DOHH2 (cell line): ENCODE measurements around the gene AKAP7.

Source experiments
- H3F3A ChIP-seq: fragments of 200-600 bp; sonication (generic), shearing (Covaris generic); 2 replicates; pipeline ENCODE4 v1.6.0; 2016; ENCODE audit warnings: antibody characterized with exemption, mild to moderate bottlenecking; ENCODE audit not compliant: control insufficient read depth, insufficient read depth
- H3K27ac ChIP-seq: fragments of 200-600 bp; sonication (generic); 2 replicates; pipeline ENCODE4 v1.5.1; 2014; ENCODE audit warnings: low read depth, mild to moderate bottlenecking, low read length, moderate library complexity
- H3K27me3 ChIP-seq: fragments of 200-600 bp; sonication (generic); 2 replicates; pipeline ENCODE4 v1.6.1; 2014; ENCODE audit warnings: mild to moderate bottlenecking, low read length, mixed read lengths; ENCODE audit not compliant: control insufficient read depth
- H3K36me3 ChIP-seq: fragments of 200-600 bp; sonication (generic); 2 replicates; pipeline ENCODE4 v1.6.1; 2014; ENCODE audit warnings: mild to moderate bottlenecking, low read length, moderate library complexity, mixed read lengths; ENCODE audit not compliant: control insufficient read depth
- H3K4me1 ChIP-seq: fragments of 200-600 bp; sonication (generic); 2 replicates; pipeline ENCODE4 v1.6.1; 2014; ENCODE audit warnings: mild to moderate bottlenecking, low read length, mixed read lengths; ENCODE audit not compliant: control insufficient read depth
- H3K4me2 ChIP-seq: fragments of 200-600 bp; sonication (generic); 2 replicates; pipeline ENCODE4 v1.6.0; 2014; ENCODE audit warnings: mild to moderate bottlenecking, low read length, moderate library complexity
- H3K4me3 ChIP-seq: fragments of 200-600 bp; sonication (generic); 2 replicates; pipeline ENCODE4 v1.5.1; 2014; ENCODE audit warnings: mild to moderate bottlenecking, low read length, mixed read lengths
- H3K79me2 ChIP-seq: fragments of 200-600 bp; sonication (generic); 2 replicates; pipeline ENCODE4 v1.6.1; 2014; ENCODE audit warnings: mild to moderate bottlenecking, low read length, mixed read lengths; ENCODE audit not compliant: control insufficient read depth
- H3K9me2 ChIP-seq: fragments of 200-600 bp; sonication (generic); replicated peaks from 2 replicates; pipeline ENCODE4 v1.6.1; 2014; ENCODE audit warnings: mild to moderate bottlenecking, low read length, mixed read lengths; ENCODE audit not compliant: control insufficient read depth
- H3K9me3 ChIP-seq: fragments of 200-600 bp; sonication (generic); 2 replicates; pipeline ENCODE4 v1.6.1; 2014; ENCODE audit warnings: antibody characterized with exemption, low read length, mixed read lengths; ENCODE audit not compliant: control insufficient read depth, insufficient read depth
- H4K20me1 ChIP-seq: fragments of 200-600 bp; sonication (generic); 2 replicates; pipeline ENCODE4 v1.6.0; 2014; ENCODE audit warnings: low read depth, mild to moderate bottlenecking, antibody characterized with exemption, low read length, moderate library complexity; ENCODE audit not compliant: control insufficient read depth, insufficient read depth
- EZH2phosphoT487 ChIP-seq: fragments of 200-600 bp; sonication (generic); IDR thresholded peaks from 2 replicates; pipeline ENCODE4 v1.6.1; 2017; ENCODE audit warnings: borderline replicate concordance, mild to moderate bottlenecking, antibody characterized with exemption, low read length, moderate library complexity, mixed read lengths
- TF ChIP-seq, protein P1 (sequence below): fragments of 200-600 bp; sonication (generic); IDR thresholded peaks from one replicate; pipeline ENCODE4 v1.5.1; 2014; ENCODE audit warnings: antibody characterized with exemption, mild to moderate bottlenecking, low read depth, low read length; ENCODE audit not compliant: poor library complexity, severe bottlenecking

The AKAP7 gene

GRCh38 chr6:131231891-131232290 lies 96.6 kb downstream of the AKAP7 start:
- Histone ChIP-seq H3K9me2 (no peaks in the 10 kb centered on the region), H3K4me3 (no peak overlapping the region), H3F3A (no peaks in the 10 kb centered on the region), H3K27me3 (no peaks in the 10 kb centered on the region), H3K79me2 (no peaks in the 10 kb centered on the region), H4K20me1 (no peaks in the 10 kb centered on the region), H3K4me2 (no peak overlapping the region), H3K4me1 (no peaks in the 10 kb centered on the region), H3K36me3 (no peaks in the 10 kb centered on the region), H3K9me3 (no peaks in the 10 kb centered on the region), H3K27ac (no peak overlapping the region)
- TF ChIP-seq, protein P1, sequence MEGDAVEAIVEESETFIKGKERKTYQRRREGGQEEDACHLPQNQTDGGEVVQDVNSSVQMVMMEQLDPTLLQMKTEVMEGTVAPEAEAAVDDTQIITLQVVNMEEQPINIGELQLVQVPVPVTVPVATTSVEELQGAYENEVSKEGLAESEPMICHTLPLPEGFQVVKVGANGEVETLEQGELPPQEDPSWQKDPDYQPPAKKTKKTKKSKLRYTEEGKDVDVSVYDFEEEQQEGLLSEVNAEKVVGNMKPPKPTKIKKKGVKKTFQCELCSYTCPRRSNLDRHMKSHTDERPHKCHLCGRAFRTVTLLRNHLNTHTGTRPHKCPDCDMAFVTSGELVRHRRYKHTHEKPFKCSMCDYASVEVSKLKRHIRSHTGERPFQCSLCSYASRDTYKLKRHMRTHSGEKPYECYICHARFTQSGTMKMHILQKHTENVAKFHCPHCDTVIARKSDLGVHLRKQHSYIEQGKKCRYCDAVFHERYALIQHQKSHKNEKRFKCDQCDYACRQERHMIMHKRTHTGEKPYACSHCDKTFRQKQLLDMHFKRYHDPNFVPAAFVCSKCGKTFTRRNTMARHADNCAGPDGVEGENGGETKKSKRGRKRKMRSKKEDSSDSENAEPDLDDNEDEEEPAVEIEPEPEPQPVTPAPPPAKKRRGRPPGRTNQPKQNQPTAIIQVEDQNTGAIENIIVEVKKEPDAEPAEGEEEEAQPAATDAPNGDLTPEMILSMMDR = no peak
- TF ChIP-seq EZH2phosphoT487 = no peak

DNA sequence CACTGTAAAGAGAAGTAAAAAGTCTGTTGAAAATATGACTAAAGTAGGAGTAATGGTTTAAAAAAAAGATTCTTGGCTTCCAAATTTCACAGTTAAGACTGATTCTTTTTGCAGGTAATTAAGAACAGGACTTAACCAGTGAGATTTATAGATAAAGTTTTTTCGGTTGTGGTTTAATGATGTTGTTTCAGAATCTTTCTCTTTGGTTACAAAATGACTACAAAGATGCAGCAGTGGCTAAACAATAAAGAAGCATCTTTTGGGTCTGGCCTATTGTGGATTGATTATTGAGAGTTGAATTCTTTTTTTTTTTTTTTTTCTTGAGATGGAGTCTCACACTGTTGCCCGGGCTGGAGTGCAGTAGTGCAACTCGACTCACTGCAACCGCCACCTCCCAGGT lies 109.7 kb downstream of the AKAP7 start:
- Histone ChIP-seq H3K27me3 (peaks cover under 1% of the 10 kb centered on the region; the same call in 1 of the 2 replicates), H3K4me3 (no peak overlapping the region), H3K9me3 (no peaks in the 10 kb centered on the region), H3K36me3 (no peaks in the 10 kb centered on the region), H3K9me2 (no peaks in the 10 kb centered on the region), H3K27ac (no peak overlapping the region), H3F3A (no peaks in the 10 kb centered on the region), H3K79me2 (no peaks in the 10 kb centered on the region), H4K20me1 (no peaks in the 10 kb centered on the region), H3K4me2 (no peak overlapping the region), H3K4me1 (peaks cover 2% of the 10 kb centered on the region)
- no peak for TF ChIP-seq EZH2phosphoT487
- TF ChIP-seq, protein P1 = no peak

DNA sequence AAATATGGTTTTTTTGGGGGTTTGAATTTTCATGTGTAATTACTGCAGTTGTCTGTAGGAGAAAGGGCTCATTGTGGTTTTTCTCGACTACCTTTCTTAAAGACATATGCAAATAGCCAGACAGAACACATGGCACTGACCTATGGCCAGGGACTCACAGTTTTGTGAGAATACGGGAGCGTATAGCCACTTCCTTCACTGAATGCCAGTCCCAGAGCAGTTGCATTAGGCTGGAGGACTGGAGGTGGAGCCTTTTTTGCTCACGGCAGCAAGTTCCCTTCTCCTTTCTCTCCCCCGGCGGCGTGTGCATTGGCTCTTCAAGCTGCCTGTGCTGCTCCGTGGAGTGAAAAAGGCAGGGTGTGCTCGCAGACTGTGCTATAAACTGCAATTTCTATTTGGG lies 114.9 kb downstream of the AKAP7 start:
- peaks cover 8% of the 10 kb centered on the region for H3K4me1 ChIP-seq
- no peaks in the 10 kb centered on the region for H3K9me2 ChIP-seq
- no peak for TF ChIP-seq EZH2phosphoT487
- TF ChIP-seq, protein P1 = no peak
- no peaks in the 10 kb centered on the region for H3F3A ChIP-seq
- H4K20me1 ChIP-seq = no peaks in the 10 kb centered on the region
- H3K36me3 ChIP-seq = no peaks in the 10 kb centered on the region
- H3K27ac ChIP-seq = no peak overlapping the region
- no peaks in the 10 kb centered on the region for H3K9me3 ChIP-seq
- H3K4me2 ChIP-seq = peak overlapping the region; percentile 22; the same call in 1 of the 2 replicates
- H3K27me3 ChIP-seq = peaks cover 15% of the 10 kb centered on the region
- H3K79me2 ChIP-seq = no peaks in the 10 kb centered on the region
- H3K4me3 ChIP-seq = 0 out of 2 replicates have a peak overlapping the region, but pooled peaks have one; percentile 4
